Ovary (tissue), 3 donors: Measurements from ENCODE around the gene SERPINF2.
"Not testable (repeated sequence)": the region's sequence is repeated elsewhere in the genome, so short reads cannot be mapped to it uniquely, and the experiment has no call there.

Source experiments
- CTCF ChIP-seq, 3 donors: fragments of 450-650 bp in 2 of 3; fragments of 200-600 bp in 1 of 3; IDR thresholded peaks; one replicate each; pipeline versions ENCODE4 v1.5.1 to v1.8.0; 2016 to 2022; ENCODE audit warnings: antibody characterized with exemption in 3 of 3, mild to moderate bottlenecking in 1 of 3
- EP300 ChIP-seq: sonication (generic); formaldehyde crosslinking; IDR thresholded peaks from one replicate; pipeline ENCODE4 v1.6.1; 2017; ENCODE audit warnings: antibody characterized with exemption
- POLR2A ChIP-seq: fragments of 450-650 bp; IDR thresholded peaks from one replicate; pipeline ENCODE4 v1.6.1; 2017; ENCODE audit warnings: antibody characterized with exemption, mild to moderate bottlenecking, moderate library complexity
- donor health status: DM: no; HTN: no; CAD: no.

GRCh38 chr17:1708791-1709346, 33.8 kb upstream of the SERPINF2 start:
- TF ChIP-seq CTCF (IDR thresholded peaks at IDR 0.05); POLR2A; EP300: not testable (repeated sequence)
